Mucosa of rectum (tissue), 2 donors: ENCODE measurements around the gene HCFC1R1.

ENCODE experiments used
- H3K27ac ChIP-seq, 2 donors: one replicate each; pipeline ENCODE4 v1.7.0; 2013; ENCODE audit warnings: inconsistent platforms in 2 of 2, low read depth in 2 of 2, low read length in 2 of 2
- H3K27me3 ChIP-seq, 2 donors: one replicate each; pipeline ENCODE4 v1.7.0; 2013; ENCODE audit warnings: low read length in 2 of 2; ENCODE audit not compliant: control insufficient read depth in 2 of 2, insufficient read depth in 2 of 2
- H3K36me3 ChIP-seq, 2 donors: one replicate each; pipeline ENCODE4 v1.7.0; 2013; ENCODE audit warnings: low read length in 2 of 2; ENCODE audit not compliant: control insufficient read depth in 2 of 2, insufficient read depth in 2 of 2
- H3K4me1 ChIP-seq, 2 donors: one replicate each; pipeline ENCODE4 v1.7.0; 2013; ENCODE audit warnings: low read length in 2 of 2, mild to moderate bottlenecking in 1 of 2; ENCODE audit not compliant: control insufficient read depth in 2 of 2, insufficient read depth in 2 of 2
- H3K4me3 ChIP-seq, 2 donors: one replicate each; pipeline ENCODE4 v1.7.0; 2013; ENCODE audit warnings: low read length in 2 of 2
- H3K9ac ChIP-seq, 2 donors: one replicate each; pipeline ENCODE4 v1.7.0; 2013; ENCODE audit warnings: low read length in 2 of 2, low read depth in 1 of 2, mild to moderate bottlenecking in 1 of 2
- H3K9me3 ChIP-seq, 2 donors: one replicate each; pipeline ENCODE4 v1.7.0; 2013; ENCODE audit warnings: low read length in 2 of 2; ENCODE audit not compliant: control insufficient read depth in 2 of 2
- donor health status: healthy.
- donor health status: Normal muscosa, but diverticular disease.

Gene HCFC1R1

DNA sequence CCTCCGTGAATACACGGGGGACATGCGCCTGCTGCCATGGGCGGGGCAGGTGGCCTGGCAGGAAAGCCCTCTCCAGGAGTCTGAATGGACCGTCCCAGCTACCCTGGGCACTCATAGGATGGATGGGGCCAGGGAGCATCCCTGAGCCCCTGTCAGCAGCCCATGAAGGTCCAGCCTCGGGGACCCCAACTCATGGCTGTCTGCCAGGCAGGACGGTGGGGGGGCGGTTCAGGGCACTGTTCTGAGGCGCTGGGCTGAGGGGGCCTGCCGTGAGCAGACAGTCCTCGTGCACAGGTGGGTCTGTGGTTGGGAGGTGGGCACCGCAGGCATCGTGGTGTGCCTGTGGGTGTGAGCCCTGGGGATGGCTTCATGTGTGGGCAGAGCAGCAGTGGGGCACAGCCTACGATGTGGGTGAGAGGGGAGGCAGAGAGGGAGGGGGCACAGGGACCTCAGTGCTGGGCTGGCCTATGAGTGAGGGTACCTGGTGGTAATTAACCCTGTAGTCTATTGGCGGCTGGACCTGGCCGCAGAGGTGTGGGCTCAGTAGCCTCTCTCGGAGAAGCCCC is 37.0 kb downstream of the HCFC1R1 start:
- Histone ChIP-seq H3K27ac (no peak overlapping the region), H3K9ac (no peak overlapping the region), H3K27me3 (no peaks in the 10 kb centered on the region)

GRCh38 chr16:2985893-2986355 is 37.8 kb downstream of the HCFC1R1 start:
- no peak overlapping the region for H3K9ac ChIP-seq

More for the DNA sequence above, 37.0 kb downstream of the HCFC1R1 start:
- H3K9me3 ChIP-seq: no peaks in the 10 kb centered on the region
- no peak overlapping the region for H3K4me3 ChIP-seq
- H3K4me1 ChIP-seq: peaks cover 12% of the 10 kb centered on the region in 2 donors
- H3K36me3 ChIP-seq: no peaks in the 10 kb centered on the region

DNA sequence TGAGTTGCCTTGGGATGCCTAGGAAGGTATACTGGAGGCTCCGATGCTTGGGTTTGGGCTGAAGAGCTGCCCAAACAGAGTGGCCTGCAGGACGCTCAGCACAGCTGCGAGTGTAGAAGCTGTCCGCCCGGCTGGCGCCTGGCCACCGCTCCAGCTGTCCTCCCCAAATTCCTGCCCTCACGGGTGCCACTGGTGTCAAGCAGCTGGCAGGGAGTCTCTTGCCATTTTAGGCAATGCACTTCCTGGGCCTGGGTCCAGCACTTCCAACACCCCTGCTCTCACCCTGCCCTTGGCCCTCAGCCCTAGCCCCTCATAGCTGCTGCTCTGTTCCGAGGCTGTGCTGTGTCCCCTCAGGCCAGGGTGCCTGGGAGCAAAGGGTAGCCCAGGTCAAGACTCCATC is 38.3 kb downstream of the HCFC1R1 start:
- Histone ChIP-seq H3K36me3 (no peaks in the 10 kb centered on the region), H3K4me1 (peaks cover 5 to 7% of the 10 kb centered on the region in 2 donors), H3K27me3 (no peaks in the 10 kb centered on the region), H3K9ac (no peak overlapping the region), H3K4me3 (no peak overlapping the region), H3K27ac (no peak overlapping the region), H3K9me3 (no peaks in the 10 kb centered on the region)

More at GRCh38 chr16:2985893-2986355, 37.8 kb downstream of the HCFC1R1 start:
- Histone ChIP-seq H3K27ac (no peak overlapping the region), H3K4me1 (peaks cover 6 to 7% of the 10 kb centered on the region in 2 donors), H3K27me3 (no peaks in the 10 kb centered on the region), H3K36me3 (no peaks in the 10 kb centered on the region), H3K4me3 (no peak overlapping the region), H3K9me3 (no peaks in the 10 kb centered on the region)

GRCh38 chr16:2983706-2984136 is 40.0 kb downstream of the HCFC1R1 start:
- H3K27me3 ChIP-seq: no peaks in the 10 kb centered on the region
- no peaks in the 10 kb centered on the region for H3K9me3 ChIP-seq
- no peak overlapping the region for H3K27ac ChIP-seq
- H3K4me3 ChIP-seq: peak overlapping the region in 1 of 2 donors; percentile 31
- H3K36me3 ChIP-seq: no peaks in the 10 kb centered on the region
- peak overlapping the region in 1 of 2 donors; percentile 43 for H3K9ac ChIP-seq
- H3K4me1 ChIP-seq: peaks cover 12% of the 10 kb centered on the region in 2 donors

- no peaks in the 10 kb centered on the region for H3K36me3 ChIP-seq
Measured at GRCh38 chr16:2982402-2982801, 41.3 kb downstream of the HCFC1R1 start.

DNA sequence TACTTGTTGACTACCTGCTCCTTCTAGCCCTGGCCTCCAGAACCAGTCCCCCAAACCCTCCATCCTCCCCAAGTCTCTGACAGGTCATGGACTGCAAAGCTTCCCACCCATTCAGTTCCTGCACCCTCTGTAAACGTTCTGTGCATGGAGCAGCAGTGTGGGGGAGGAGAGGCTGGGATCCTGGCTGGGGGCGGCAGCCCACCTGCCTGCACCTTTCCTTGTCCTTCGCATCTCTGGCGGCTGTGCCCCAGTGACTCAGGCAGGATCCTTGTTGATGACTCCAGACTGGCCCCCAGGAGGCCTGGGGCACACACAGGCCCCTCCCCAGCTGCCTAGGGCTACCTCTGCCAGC is 41.9 kb downstream of the HCFC1R1 start:
- Histone ChIP-seq H3K4me1 (peaks cover 12 to 19% of the 10 kb centered on the region in 2 donors), H3K9ac (no peak overlapping the region), H3K4me3 (no peak overlapping the region), H3K27me3 (no peaks in the 10 kb centered on the region), H3K9me3 (no peaks in the 10 kb centered on the region), H3K36me3 (no peaks in the 10 kb centered on the region), H3K27ac (no peak overlapping the region)

More at GRCh38 chr16:2982402-2982801, 41.3 kb downstream of the HCFC1R1 start:
- Histone ChIP-seq H3K9me3 (no peaks in the 10 kb centered on the region), H3K27me3 (no peaks in the 10 kb centered on the region), H3K9ac (no peak overlapping the region), H3K4me1 (peaks cover 12 to 18% of the 10 kb centered on the region in 2 donors), H3K27ac (no peak overlapping the region), H3K4me3 (no peak overlapping the region)

GRCh38 chr16:2981177-2981898 is 42.4 kb downstream of the HCFC1R1 start:
- Histone ChIP-seq H3K9me3 (no peaks in the 10 kb centered on the region), H3K36me3 (no peaks in the 10 kb centered on the region), H3K4me3 (peak overlapping the region; percentile 73 to 87), H3K4me1 (peaks cover 12 to 19% of the 10 kb centered on the region in 2 donors), H3K27me3 (no peaks in the 10 kb centered on the region), H3K9ac (peak overlapping the region in 1 of 2 donors; percentile 84), H3K27ac (no peak overlapping the region)

GRCh38 chr16:2980227-2981176 is 43.2 kb downstream of the HCFC1R1 start, which contains the start of gene PKMYT1:
TSS of gene PKMYT1 (minus strand) at chr16:2980446. CDS start at chr16:2979657, 789 bp downstream.
- H3K9ac ChIP-seq: peak within 1 kb of the TSS; percentile 84 to 94
- H3K4me3 ChIP-seq: peak within 1 kb of the TSS; percentile 73 to 87
- peak within 1 kb of the TSS; percentile 77 to 89 for H3K27ac ChIP-seq
- H3K4me1 ChIP-seq: peaks cover 12 to 19% of the 10 kb centered on the region in 2 donors
- no peaks in the 10 kb centered on the region for H3K9me3 ChIP-seq
- no peaks in the 10 kb centered on the region for H3K27me3 ChIP-seq
- H3K36me3 ChIP-seq: no peaks in the 10 kb centered on the region

DNA sequence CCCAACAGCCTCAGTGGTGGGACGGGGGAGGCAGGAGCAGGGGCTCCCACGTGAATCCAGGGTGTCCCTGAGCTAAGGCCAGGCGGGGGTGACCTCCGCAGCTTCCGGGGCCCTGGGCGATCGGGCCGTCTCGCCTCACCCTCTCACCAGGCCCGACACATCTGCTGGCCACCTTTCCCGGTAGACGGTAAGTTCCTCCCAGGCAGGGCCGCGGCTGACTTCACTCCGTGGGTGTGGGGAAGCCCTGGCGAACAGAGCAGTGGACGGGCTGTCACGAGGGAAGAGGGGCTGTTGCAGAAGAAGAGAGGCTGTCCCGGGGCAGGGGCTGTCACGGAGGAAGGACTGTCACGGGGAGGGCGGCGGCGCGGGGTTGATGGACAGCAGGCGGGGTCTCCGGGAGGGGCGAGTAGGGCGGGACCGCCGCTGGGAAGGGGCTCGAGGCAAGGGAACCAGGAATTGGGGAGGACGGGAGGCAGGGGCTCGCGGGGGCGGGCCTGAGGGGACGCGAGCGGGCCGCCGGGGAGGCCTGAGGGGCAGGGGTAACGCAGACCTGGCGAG is 44.0 kb downstream of the HCFC1R1 start:
- H3K9ac ChIP-seq: peak overlapping the region in 1 of 2 donors; percentile 84
- no peaks in the 10 kb centered on the region for H3K9me3 ChIP-seq
- H3K36me3 ChIP-seq: no peaks in the 10 kb centered on the region
- H3K4me1 ChIP-seq: peaks cover 12 to 19% of the 10 kb centered on the region in 2 donors
- H3K27me3 ChIP-seq: no peaks in the 10 kb centered on the region
- peak overlapping the region; percentile 73 to 87 for H3K4me3 ChIP-seq
- no peak overlapping the region for H3K27ac ChIP-seq
